ENCODE results near the gene OR5T3.
"Not testable (repeated sequence)": the region's sequence is repeated elsewhere in the genome, so short reads cannot be mapped to it uniquely, and the experiment has no call there.

DNA sequence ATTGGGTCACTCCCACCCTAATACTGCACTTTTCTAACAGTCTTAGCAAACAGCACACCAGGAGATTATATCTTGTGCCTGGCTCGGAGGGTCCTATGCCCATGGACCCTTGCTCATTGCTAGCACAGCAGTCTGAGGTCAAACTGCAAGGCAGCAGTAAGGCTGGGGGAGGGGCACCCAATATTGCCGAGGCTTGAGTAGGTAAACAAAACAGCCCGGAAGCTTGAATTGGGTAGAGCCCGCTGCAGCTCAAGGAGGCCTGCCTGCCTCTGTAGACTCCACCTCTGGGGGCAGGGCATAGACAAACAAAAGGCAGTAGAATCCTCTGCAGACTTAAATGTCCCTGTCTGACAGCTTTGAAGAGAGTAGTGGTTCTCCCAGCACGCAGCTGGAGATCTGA is 32.3 kb upstream of the OR5T3 start:
- TF ChIP-seq, protein P1, sequence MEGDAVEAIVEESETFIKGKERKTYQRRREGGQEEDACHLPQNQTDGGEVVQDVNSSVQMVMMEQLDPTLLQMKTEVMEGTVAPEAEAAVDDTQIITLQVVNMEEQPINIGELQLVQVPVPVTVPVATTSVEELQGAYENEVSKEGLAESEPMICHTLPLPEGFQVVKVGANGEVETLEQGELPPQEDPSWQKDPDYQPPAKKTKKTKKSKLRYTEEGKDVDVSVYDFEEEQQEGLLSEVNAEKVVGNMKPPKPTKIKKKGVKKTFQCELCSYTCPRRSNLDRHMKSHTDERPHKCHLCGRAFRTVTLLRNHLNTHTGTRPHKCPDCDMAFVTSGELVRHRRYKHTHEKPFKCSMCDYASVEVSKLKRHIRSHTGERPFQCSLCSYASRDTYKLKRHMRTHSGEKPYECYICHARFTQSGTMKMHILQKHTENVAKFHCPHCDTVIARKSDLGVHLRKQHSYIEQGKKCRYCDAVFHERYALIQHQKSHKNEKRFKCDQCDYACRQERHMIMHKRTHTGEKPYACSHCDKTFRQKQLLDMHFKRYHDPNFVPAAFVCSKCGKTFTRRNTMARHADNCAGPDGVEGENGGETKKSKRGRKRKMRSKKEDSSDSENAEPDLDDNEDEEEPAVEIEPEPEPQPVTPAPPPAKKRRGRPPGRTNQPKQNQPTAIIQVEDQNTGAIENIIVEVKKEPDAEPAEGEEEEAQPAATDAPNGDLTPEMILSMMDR (IDR thresholded peaks at IDR 0.05): not testable (repeated sequence)
- TF ChIP-seq REST (IDR thresholded peaks at IDR 0.05; ENCODE audit: insufficient read depth in 1 of 2, low read depth in 2 of 2, low read length in 1 of 2); SIN3A (IDR thresholded peaks at IDR 0.05; ENCODE audit: borderline replicate concordance, insufficient read depth, low read depth, low read length); TCF7L2 (IDR thresholded peaks at IDR 0.05; ENCODE audit: low read depth, low read length); POLR2AphosphoS5 (IDR thresholded peaks at IDR 0.05; ENCODE audit: low read depth, low read length): not testable (repeated sequence)
